Neural cell (in vitro differentiated cells): ENCODE data around the gene NPR3. TPM values are rescaled to one million over a fixed set of nuclear protein-coding genes. Genes with fewer than 3 reads are reported as not detected.

Source experiments
- H2AFZ ChIP-seq: fragments of 200-600, 300-800 bp; sonication (generic), shearing (Covaris generic); 2 replicates; pipeline ENCODE4 v1.6.0; 2014; ENCODE audit warnings: low read depth, mild to moderate bottlenecking, antibody characterized with exemption, low read length, moderate library complexity
- H3F3A ChIP-seq: fragments of 200-600 bp; shearing (Covaris generic); 2 replicates; pipeline ENCODE4 v1.6.1; 2016; ENCODE audit warnings: mild to moderate bottlenecking, moderate library complexity, mixed read lengths, antibody characterized with exemption, low read length; ENCODE audit not compliant: insufficient read depth, poor library complexity, severe bottlenecking
- H3K27ac ChIP-seq: fragments of 200-600, 300-800 bp; sonication (generic), shearing (Covaris generic); 2 replicates; pipeline ENCODE4 v1.5.1; 2014; ENCODE audit warnings: mild to moderate bottlenecking, low read length, moderate library complexity
- H3K27me3 ChIP-seq: fragments of 300-800, 200-600 bp; sonication (generic), shearing (Covaris generic); 2 replicates; pipeline ENCODE4 v1.6.0; 2014; ENCODE audit warnings: mild to moderate bottlenecking, low read depth, low read length, moderate library complexity; ENCODE audit not compliant: insufficient read depth
- H3K36me3 ChIP-seq: fragments of 300-800, 200-600 bp; sonication (generic), shearing (Covaris generic); 2 replicates; pipeline ENCODE4 v1.5.1; 2014; ENCODE audit warnings: mild to moderate bottlenecking, antibody characterized with exemption, low read length, moderate library complexity; ENCODE audit not compliant: insufficient read depth
- H3K4me2 ChIP-seq: fragments of 300-800, 200-600 bp; sonication (generic), shearing (Covaris generic); 2 replicates; pipeline ENCODE4 v1.6.0; 2014; ENCODE audit warnings: mild to moderate bottlenecking, low read length
- H3K4me3 ChIP-seq: fragments of 300-800, 200-600 bp; sonication (generic), shearing (Covaris generic); 2 replicates; pipeline ENCODE4 v1.5.1; 2014; ENCODE audit warnings: mild to moderate bottlenecking, low read length, moderate library complexity
- H3K79me2 ChIP-seq: fragments of 200-600 bp; shearing (Covaris generic); replicated peaks from 2 replicates; pipeline ENCODE4 v1.6.0; 2014; ENCODE audit warnings: mild to moderate bottlenecking, low read length, moderate library complexity; ENCODE audit not compliant: insufficient read depth
- H3K9ac ChIP-seq: fragments of 300-800, 200-600 bp; sonication (generic), shearing (Covaris generic); 2 replicates; pipeline ENCODE4 v1.6.1; 2016; ENCODE audit warnings: mild to moderate bottlenecking, low read length, mixed read lengths
- H3K9me2 ChIP-seq: fragments of 200-600 bp; shearing (Covaris generic); 2 replicates; pipeline ENCODE4 v1.6.1; 2016; ENCODE audit warnings: mild to moderate bottlenecking, low read length, mixed read lengths; ENCODE audit not compliant: insufficient read depth
- H3K9me3 ChIP-seq: fragments of 200-600, 300-800 bp; sonication (generic), shearing (Covaris generic); 2 replicates; pipeline ENCODE4 v1.6.1; 2016; ENCODE audit warnings: mild to moderate bottlenecking, mixed run types, low read length, moderate library complexity, mixed read lengths
- H4K20me1 ChIP-seq: fragments of 200-600 bp; shearing (Covaris generic); 2 replicates; pipeline ENCODE4 v1.6.1; 2016; ENCODE audit warnings: mild to moderate bottlenecking, mixed run types; ENCODE audit not compliant: insufficient read depth
- EP300 ChIP-seq: fragments of 450-650 bp; conservative IDR thresholded peaks from 2 replicates; pipeline ENCODE4 v1.6.1; 2014; ENCODE audit warnings: antibody characterized with exemption, mild to moderate bottlenecking, moderate library complexity; ENCODE audit not compliant: poor library complexity, severe bottlenecking
- EZH2 ChIP-seq: fragments of 200-600, 300-800 bp; shearing (Covaris generic), sonication (generic); IDR thresholded peaks from 2 replicates; pipeline ENCODE4 v1.6.1; 2014; ENCODE audit warnings: antibody characterized with exemption, low read length, borderline replicate concordance, mild to moderate bottlenecking; ENCODE audit not compliant: insufficient read depth, poor library complexity, severe bottlenecking
- MXI1 ChIP-seq: fragments of 450-650 bp; conservative IDR thresholded peaks from 2 replicates; pipeline ENCODE4 v1.6.1; 2014; ENCODE audit warnings: antibody characterized with exemption, mild to moderate bottlenecking; ENCODE audit not compliant: poor library complexity, severe bottlenecking
- POLR2AphosphoS5 ChIP-seq: IDR thresholded peaks from 2 replicates; pipeline ENCODE4 v1.6.1; 2012
- RAD21 ChIP-seq: fragments of 450-650 bp; conservative IDR thresholded peaks from 2 replicates; pipeline ENCODE4 v1.6.1; 2014; ENCODE audit warnings: antibody characterized with exemption, mild to moderate bottlenecking, moderate library complexity
- REST ChIP-seq: IDR thresholded peaks from 2 replicates; pipeline ENCODE4 v1.6.1; 2012; ENCODE audit warnings: borderline replicate concordance
- SMC3 ChIP-seq: fragments of 450-650 bp; conservative IDR thresholded peaks from 2 replicates; pipeline ENCODE4 v1.6.1; 2014; ENCODE audit warnings: antibody characterized with exemption, mild to moderate bottlenecking, moderate library complexity; ENCODE audit not compliant: poor library complexity
- TAF1 ChIP-seq: IDR thresholded peaks from 2 replicates; pipeline ENCODE4 v1.6.1; 2012; ENCODE audit warnings: low read depth
- polyA plus RNA-seq: library from polyadenylated mRNA; depleted of rRNA; stranded (reverse); fragments of >200 nt; gene quantifications from 2 replicates; pipeline ENCODE4 v1.2.3, GENCODE V29; 2014
- TF ChIP-seq, protein P1 (sequence below): fragments of 450-650 bp; IDR thresholded peaks from 2 replicates; pipeline ENCODE4 v1.5.1; 2014; ENCODE audit warnings: antibody characterized with exemption, mild to moderate bottlenecking, moderate library complexity; ENCODE audit not compliant: poor library complexity, severe bottlenecking

Gene NPR3
- polyA plus RNA-seq, 1 donor from 2014 or later = 1.5 TPM

DNA sequence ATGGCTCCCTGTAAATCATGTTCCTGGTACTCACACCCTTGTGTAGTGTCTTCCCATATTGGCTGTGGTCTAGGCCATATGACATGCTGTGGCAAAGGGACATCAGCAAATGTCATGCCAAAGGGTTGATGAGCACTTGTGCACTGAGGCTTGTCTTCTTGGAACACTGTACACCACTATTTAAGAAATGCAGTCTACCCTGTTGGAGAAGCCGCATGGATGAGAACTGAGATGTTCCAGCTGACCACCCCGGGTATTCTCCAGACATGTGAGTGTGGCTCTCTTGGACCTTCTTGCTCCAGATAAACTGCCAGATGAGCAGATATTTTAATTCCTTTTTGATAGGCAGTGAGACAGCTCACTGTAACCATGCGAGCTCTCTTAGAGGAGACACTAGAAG lies 20.5 kb upstream of the NPR3 start:
- Histone ChIP-seq H3K27ac (no peak overlapping the region), H3K9ac (no peak overlapping the region), H3K9me3 (no peaks in the 10 kb centered on the region), H3K36me3 (no peaks in the 10 kb centered on the region), H3F3A (no peaks in the 10 kb centered on the region), H3K9me2 (no peaks in the 10 kb centered on the region), H3K4me3 (no peak overlapping the region), H3K79me2 (no peaks in the 10 kb centered on the region), H3K4me2 (no peak overlapping the region), H4K20me1 (no peaks in the 10 kb centered on the region), H3K27me3 (no peaks in the 10 kb centered on the region), H2AFZ (no peak overlapping the region)
- no peak for TF ChIP-seq REST
- TF ChIP-seq EZH2 = no peak
- TF ChIP-seq EP300 = no peak
- TF ChIP-seq, protein P1, sequence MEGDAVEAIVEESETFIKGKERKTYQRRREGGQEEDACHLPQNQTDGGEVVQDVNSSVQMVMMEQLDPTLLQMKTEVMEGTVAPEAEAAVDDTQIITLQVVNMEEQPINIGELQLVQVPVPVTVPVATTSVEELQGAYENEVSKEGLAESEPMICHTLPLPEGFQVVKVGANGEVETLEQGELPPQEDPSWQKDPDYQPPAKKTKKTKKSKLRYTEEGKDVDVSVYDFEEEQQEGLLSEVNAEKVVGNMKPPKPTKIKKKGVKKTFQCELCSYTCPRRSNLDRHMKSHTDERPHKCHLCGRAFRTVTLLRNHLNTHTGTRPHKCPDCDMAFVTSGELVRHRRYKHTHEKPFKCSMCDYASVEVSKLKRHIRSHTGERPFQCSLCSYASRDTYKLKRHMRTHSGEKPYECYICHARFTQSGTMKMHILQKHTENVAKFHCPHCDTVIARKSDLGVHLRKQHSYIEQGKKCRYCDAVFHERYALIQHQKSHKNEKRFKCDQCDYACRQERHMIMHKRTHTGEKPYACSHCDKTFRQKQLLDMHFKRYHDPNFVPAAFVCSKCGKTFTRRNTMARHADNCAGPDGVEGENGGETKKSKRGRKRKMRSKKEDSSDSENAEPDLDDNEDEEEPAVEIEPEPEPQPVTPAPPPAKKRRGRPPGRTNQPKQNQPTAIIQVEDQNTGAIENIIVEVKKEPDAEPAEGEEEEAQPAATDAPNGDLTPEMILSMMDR = no peak
- TF ChIP-seq POLR2AphosphoS5 = no peak
- TF ChIP-seq SMC3 = no peak
- no peak for TF ChIP-seq RAD21
- TF ChIP-seq MXI1 = no peak
- TF ChIP-seq TAF1 = no peak

GRCh38 chr5:32692036-32692746 lies 18.9 kb upstream of the NPR3 start:
- Histone ChIP-seq H3K9ac (no peak overlapping the region), H2AFZ (no peak overlapping the region), H3K36me3 (no peaks in the 10 kb centered on the region), H4K20me1 (no peaks in the 10 kb centered on the region), H3K4me3 (no peak overlapping the region), H3K4me2 (no peak overlapping the region), H3F3A (no peaks in the 10 kb centered on the region), H3K9me3 (no peaks in the 10 kb centered on the region), H3K79me2 (no peaks in the 10 kb centered on the region), H3K9me2 (no peaks in the 10 kb centered on the region), H3K27ac (no peak overlapping the region), H3K27me3 (no peaks in the 10 kb centered on the region)
- TF ChIP-seq MXI1 = no peak
- TF ChIP-seq TAF1 = no peak
- TF ChIP-seq, protein P1 = no peak
- TF ChIP-seq SMC3 = no peak
- TF ChIP-seq EZH2 = no peak
- no peak for TF ChIP-seq EP300
